ENCODE measurements around the gene KAT2B. TPM values are rescaled to one million over a fixed set of nuclear protein-coding genes. Genes with fewer than 3 reads are reported as not detected.

The KAT2B gene
- total and polyA plus RNA-seq, 2 of the 13 experiments (the other 11 are each of a cell fraction or from before 2014, with no cell fraction given) = 0.97 to 1.7 TPM

DNA sequence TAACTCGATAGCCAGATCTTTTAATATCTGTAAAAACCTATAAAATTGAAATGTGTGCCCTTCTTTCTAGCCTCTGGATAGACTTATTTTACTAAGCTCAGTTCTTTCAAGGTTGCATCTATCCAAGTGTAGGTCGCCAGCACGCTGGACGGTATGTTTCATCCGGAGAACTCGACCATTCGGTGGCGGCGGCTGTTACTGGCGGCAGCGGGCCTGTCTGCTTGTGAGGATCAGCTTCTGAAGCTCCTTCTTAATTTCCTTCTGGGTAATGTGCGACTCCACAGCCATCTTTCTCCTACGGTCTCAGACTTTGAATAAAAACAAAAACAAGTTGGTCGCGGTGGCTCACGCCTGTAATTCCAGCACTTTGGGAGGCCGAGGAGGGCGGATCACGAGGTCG, 32.3 kb upstream of the KAT2B start (continued):
- TF ChIP-seq, protein P1, sequence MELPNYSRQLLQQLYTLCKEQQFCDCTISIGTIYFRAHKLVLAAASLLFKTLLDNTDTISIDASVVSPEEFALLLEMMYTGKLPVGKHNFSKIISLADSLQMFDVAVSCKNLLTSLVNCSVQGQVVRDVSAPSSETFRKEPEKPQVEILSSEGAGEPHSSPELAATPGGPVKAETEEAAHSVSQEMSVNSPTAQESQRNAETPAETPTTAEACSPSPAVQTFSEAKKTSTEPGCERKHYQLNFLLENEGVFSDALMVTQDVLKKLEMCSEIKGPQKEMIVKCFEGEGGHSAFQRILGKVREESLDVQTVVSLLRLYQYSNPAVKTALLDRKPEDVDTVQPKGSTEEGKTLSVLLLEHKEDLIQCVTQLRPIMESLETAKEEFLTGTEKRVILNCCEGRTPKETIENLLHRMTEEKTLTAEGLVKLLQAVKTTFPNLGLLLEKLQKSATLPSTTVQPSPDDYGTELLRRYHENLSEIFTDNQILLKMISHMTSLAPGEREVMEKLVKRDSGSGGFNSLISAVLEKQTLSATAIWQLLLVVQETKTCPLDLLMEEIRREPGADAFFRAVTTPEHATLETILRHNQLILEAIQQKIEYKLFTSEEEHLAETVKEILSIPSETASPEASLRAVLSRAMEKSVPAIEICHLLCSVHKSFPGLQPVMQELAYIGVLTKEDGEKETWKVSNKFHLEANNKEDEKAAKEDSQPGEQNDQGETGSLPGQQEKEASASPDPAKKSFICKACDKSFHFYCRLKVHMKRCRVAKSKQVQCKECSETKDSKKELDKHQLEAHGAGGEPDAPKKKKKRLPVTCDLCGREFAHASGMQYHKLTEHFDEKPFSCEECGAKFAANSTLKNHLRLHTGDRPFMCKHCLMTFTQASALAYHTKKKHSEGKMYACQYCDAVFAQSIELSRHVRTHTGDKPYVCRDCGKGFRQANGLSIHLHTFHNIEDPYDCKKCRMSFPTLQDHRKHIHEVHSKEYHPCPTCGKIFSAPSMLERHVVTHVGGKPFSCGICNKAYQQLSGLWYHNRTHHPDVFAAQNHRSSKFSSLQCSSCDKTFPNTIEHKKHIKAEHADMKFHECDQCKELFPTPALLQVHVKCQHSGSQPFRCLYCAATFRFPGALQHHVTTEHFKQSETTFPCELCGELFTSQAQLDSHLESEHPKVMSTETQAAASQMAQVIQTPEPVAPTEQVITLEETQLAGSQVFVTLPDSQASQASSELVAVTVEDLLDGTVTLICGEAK (IDR thresholded peaks at IDR 0.05) = no peak
- TF ChIP-seq, protein P1 (CRISPR knock-in tag; IDR thresholded peaks at IDR 0.05) = no peak
- no peak for TF ChIP-seq ZNF746 (CRISPR knock-in tag; IDR thresholded peaks at IDR 0.05)
- TF ChIP-seq SMARCE1 (IDR thresholded peaks at IDR 0.05; ENCODE audit: borderline replicate concordance) = no peak

DNA sequence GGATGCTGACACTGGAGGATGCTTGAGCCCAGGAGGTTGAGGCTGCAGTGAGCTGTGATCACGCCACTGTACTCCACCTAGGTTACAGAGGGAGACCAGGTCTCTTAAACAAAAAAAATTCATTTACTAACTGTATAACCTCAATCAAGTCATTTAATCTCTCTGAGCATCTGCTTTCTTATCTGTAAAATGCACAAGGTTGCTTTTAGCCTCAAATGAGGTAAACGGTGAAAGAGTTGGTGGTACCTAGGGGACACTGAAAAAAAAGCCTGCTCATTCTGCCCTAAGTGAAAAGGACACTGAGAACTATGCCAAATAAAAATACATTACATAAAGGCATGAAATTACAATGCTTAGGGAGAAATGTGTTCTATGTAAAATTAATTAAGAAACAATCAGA, 31.6 kb upstream of the KAT2B start:
- H3K36me3 ChIP-seq (replicated peaks in 1 of 2; ENCODE audit: control insufficient read depth in 1 of 2, insufficient read depth in 2 of 2, low read length in 2 of 2) = no peaks in the 10 kb centered on the region
- no peak overlapping the region for H2AFZ ChIP-seq (ENCODE audit: low read length)
- H3K4me1 ChIP-seq (ENCODE audit: insufficient read depth, low read length) = no peaks in the 10 kb centered on the region
- WGBS (ENCODE audit: low lambda C conversion rate) = 58% methylated on average over 2 of the region's 2 CpGs
- DNase-seq (ENCODE audit: low spot score) (no peak), FAIRE-seq (no peak), ATAC-seq (no peak)
- no TSS peak for BruUV-seq (replicated peaks)
- no peaks in the 10 kb centered on the region for H4K20me1 ChIP-seq (ENCODE audit: insufficient read depth, low read length)
- H3K4me2 ChIP-seq (ENCODE audit: low read depth, low read length) = no peak overlapping the region
- no peak overlapping the region for H3K9ac ChIP-seq (ENCODE audit: insufficient read depth, low read depth, low read length)
- ChIA-PET CTCF (ENCODE audit: low intra/inter-chr PET ratio, low total read pairs) (no interaction called here), POLR2A (no interaction called here)
- H3K79me2 ChIP-seq (ENCODE audit: insufficient read depth, low read length) = no peaks in the 10 kb centered on the region
- in situ Hi-C loops (cut with HindIII; ENCODE audit: extremely low pct_ligation_motif_present, low pct_unique_long_range_greater_than_20kb) (no loop called here), intact Hi-C loops (cut with micrococcal nuclease; ENCODE audit: unreplicated experiment) (no loop called here)
- no peak overlapping the region for H3K4me3 ChIP-seq (replicated peaks in 1 of 3; ENCODE audit: insufficient read depth in 1 of 3, low read depth in 2 of 3, low read length in 3 of 3)
- H3K9me3 ChIP-seq (ENCODE audit: low read length) = no peaks in the 10 kb centered on the region
- H3K27me3 ChIP-seq (ENCODE audit: control insufficient read depth in 1 of 2, insufficient read depth in 2 of 2, low read length in 2 of 2) = no peaks in the 10 kb centered on the region
- H3K27ac ChIP-seq (ENCODE audit: extremely low read length, insufficient read depth, low read length) = no peak overlapping the region
- TF ChIP-seq EED (CRISPR knock-in tag; IDR thresholded peaks at IDR 0.05) = no peak
- no peak for TF ChIP-seq HNRNPH1 (optimal IDR thresholded peaks at IDR 0.05; ENCODE audit: low read depth, low read length)
- no peak for TF ChIP-seq ZNF34 (CRISPR knock-in tag; IDR thresholded peaks at IDR 0.05; ENCODE audit: borderline replicate concordance)
- no peak for TF ChIP-seq ZC3H4 (CRISPR knock-in tag; IDR thresholded peaks at IDR 0.05; ENCODE audit: borderline replicate concordance)
- TF ChIP-seq CHD4 (IDR thresholded peaks at IDR 0.05; ENCODE audit: borderline replicate concordance, low read length) = no peak
- no peak for TF ChIP-seq ZNF546 (CRISPR knock-in tag; conservative IDR thresholded peaks at IDR 0.05)
- TF ChIP-seq ZSCAN21 (CRISPR knock-in tag; IDR thresholded peaks at IDR 0.05; ENCODE audit: borderline replicate concordance) = no peak
- TF ChIP-seq FOSL2 (CRISPR knock-in tag; IDR thresholded peaks at IDR 0.05) = no peak
- TF ChIP-seq, protein P2, sequence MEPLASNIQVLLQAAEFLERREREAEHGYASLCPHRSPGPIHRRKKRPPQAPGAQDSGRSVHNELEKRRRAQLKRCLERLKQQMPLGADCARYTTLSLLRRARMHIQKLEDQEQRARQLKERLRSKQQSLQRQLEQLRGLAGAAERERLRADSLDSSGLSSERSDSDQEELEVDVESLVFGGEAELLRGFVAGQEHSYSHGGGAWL (CRISPR knock-in tag; IDR thresholded peaks at IDR 0.05) = no peak
- TF ChIP-seq, protein P3, sequence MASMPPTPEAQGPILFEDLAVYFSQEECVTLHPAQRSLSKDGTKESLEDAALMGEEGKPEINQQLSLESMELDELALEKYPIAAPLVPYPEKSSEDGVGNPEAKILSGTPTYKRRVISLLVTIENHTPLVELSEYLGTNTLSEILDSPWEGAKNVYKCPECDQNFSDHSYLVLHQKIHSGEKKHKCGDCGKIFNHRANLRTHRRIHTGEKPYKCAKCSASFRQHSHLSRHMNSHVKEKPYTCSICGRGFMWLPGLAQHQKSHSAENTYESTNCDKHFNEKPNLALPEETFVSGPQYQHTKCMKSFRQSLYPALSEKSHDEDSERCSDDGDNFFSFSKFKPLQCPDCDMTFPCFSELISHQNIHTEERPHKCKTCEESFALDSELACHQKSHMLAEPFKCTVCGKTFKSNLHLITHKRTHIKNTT (CRISPR knock-in tag; IDR thresholded peaks at IDR 0.05) = no peak
- no peak for TF ChIP-seq ZNF790 (CRISPR knock-in tag; IDR thresholded peaks at IDR 0.05; ENCODE audit: borderline replicate concordance)
